ENCODE measurements around the gene ZFHX3. TPM values are rescaled to one million over a fixed set of nuclear protein-coding genes. Genes with fewer than 3 reads are reported as not detected.

Gene ZFHX3
- total and polyA plus RNA-seq, 2 donors (not counting 1 experiment from before 2014, with no cell fraction given), result 0.54 to 6.6 TPM

DNA sequence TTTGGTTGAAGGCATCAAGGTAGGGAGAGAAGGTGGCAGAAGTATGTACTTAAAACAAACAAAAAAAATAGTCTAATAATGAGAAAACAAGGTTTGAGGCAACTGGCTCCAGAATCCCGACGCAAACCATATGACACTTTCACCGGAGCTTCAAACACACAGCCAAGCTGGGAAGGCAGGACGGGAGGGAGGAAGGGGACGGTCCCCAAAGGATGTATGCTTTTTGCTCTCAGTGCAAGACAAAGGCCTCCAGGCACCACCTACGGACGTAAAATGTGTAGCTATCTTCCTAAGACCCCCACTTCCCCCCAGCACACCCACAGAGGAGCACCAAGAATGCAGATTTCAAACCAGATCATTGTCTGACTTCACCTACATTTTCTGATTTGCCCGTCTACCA, 102.3 kb downstream of the ZFHX3 start:
- H3K36me3 ChIP-seq (replicated peaks in 1 of 2; ENCODE audit: control extremely low read depth in 1 of 2, control insufficient read depth in 1 of 2, extremely low read depth in 1 of 2, insufficient read depth in 2 of 2, low read length in 1 of 2), result peaks cover 0 to 1% of the 10 kb centered on the region in 2 experiments
- no peaks in the 10 kb centered on the region for H3K4me1 Mint-ChIP-seq
- no peak overlapping the region for H3K4me3 Mint-ChIP-seq
- no peak overlapping the region for H3K4me3 ChIP-seq (ENCODE audit: control extremely low read depth in 1 of 5, extremely low read depth in 1 of 5, insufficient read depth in 1 of 5, low read depth in 2 of 5, low read length in 4 of 5)
- no peaks in the 10 kb centered on the region for H3K27me3 Mint-ChIP-seq
- no peak overlapping the region for H3K27ac Mint-ChIP-seq
- no peaks in the 10 kb centered on the region for H4K20me1 ChIP-seq (ENCODE audit: control insufficient read depth, insufficient read depth, low read length, poor library complexity, severe bottlenecking)
- H3K9me3 Mint-ChIP-seq (ENCODE audit: insufficient read depth), result no peaks in the 10 kb centered on the region
- no peaks in the 10 kb centered on the region for H3K4me1 ChIP-seq (ENCODE audit: control insufficient read depth in 2 of 2, insufficient read depth in 2 of 2, low read length in 2 of 2)
- CTCF ChIA-PET, result interaction anchor here (1.4 kb wide), 1 partner anchor 13 kb away, joined by 3 read pairs; no protein-coding TSS in a partner anchor
- H3K9me3 ChIP-seq (ENCODE audit: control extremely low read depth in 1 of 3, control insufficient read depth in 2 of 3, insufficient read depth in 1 of 3, low read length in 2 of 3), result peaks cover 0 to 5% (median 0%) of the 10 kb centered on the region in 3 donors
- H3K27ac ChIP-seq (ENCODE audit: low read length in 2 of 2), result no peak overlapping the region
- H3K4me2 ChIP-seq (replicated peaks; ENCODE audit: low read depth, low read length, poor library complexity, severe bottlenecking), result no peak overlapping the region
- intact Hi-C loops (cut with micrococcal nuclease), result no loop called here
- ATAC-seq (ENCODE audit: low read depth) (no peak), DNase-seq (no peak)
- H3K79me2 ChIP-seq (ENCODE audit: control insufficient read depth, insufficient read depth, low read length), result no peaks in the 10 kb centered on the region
- no peak overlapping the region for H2AFZ ChIP-seq (ENCODE audit: insufficient read depth, low read depth, low read length, poor library complexity, severe bottlenecking)
- POLR2A ChIA-PET, result no interaction called here
- no peaks in the 10 kb centered on the region for H3K27me3 ChIP-seq (replicated peaks in 1 of 4; ENCODE audit: control extremely low read depth in 1 of 4, control insufficient read depth in 3 of 4, insufficient read depth in 4 of 4, low read length in 3 of 4)
- 98% methylated on average over 6 of the region's 8 CpGs for WGBS (ENCODE audit: insufficient coverage)
- TF ChIP-seq, protein P1, sequence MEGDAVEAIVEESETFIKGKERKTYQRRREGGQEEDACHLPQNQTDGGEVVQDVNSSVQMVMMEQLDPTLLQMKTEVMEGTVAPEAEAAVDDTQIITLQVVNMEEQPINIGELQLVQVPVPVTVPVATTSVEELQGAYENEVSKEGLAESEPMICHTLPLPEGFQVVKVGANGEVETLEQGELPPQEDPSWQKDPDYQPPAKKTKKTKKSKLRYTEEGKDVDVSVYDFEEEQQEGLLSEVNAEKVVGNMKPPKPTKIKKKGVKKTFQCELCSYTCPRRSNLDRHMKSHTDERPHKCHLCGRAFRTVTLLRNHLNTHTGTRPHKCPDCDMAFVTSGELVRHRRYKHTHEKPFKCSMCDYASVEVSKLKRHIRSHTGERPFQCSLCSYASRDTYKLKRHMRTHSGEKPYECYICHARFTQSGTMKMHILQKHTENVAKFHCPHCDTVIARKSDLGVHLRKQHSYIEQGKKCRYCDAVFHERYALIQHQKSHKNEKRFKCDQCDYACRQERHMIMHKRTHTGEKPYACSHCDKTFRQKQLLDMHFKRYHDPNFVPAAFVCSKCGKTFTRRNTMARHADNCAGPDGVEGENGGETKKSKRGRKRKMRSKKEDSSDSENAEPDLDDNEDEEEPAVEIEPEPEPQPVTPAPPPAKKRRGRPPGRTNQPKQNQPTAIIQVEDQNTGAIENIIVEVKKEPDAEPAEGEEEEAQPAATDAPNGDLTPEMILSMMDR (IDR thresholded peaks at IDR 0.05), result no peak
- no peak for TF ChIP-seq EZH2 (IDR thresholded peaks at IDR 0.05; ENCODE audit: borderline replicate concordance, insufficient read depth, low read depth, low read length, poor library complexity, severe bottlenecking)
- no peak overlapping the region for H3K9ac ChIP-seq (ENCODE audit: low read length)

DNA sequence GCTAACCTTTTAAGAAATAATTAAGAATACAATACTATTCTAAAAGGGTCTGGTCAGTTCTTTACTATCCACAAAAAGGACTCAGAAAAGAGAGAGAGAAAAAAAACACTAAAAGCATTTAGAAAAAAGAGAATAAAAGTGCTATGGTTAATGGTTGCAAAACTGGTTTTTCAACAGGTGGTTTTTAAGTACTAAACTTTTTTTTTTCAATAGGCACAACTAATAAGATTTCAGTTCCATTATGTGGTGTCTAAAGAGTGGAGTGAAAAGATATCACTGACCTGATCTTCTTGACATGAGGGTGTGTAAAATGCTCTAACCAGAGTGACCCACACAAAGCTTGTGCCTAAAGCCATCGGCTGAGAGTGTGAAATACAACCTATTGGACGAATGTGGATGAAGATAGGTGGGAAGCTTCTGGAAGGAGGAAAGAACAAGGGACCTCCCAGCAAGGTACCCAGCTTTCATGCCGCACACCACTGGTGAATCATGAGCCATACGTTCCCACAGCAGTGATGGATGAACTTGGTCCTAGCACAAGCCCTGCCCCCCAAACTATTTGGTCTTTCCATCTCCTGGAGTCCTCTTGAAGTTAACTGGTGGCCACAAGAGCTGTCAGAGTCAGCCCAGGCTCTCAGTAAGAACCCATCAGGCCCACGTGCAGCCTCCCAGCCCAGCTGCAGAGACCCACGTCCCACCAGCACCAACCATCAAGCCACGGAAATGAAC, 103.0 kb downstream of the ZFHX3 start:
- TF ChIP-seq, protein P1 (IDR thresholded peaks at IDR 0.05), result no peak
- no peak for TF ChIP-seq EZH2 (IDR thresholded peaks at IDR 0.05; ENCODE audit: borderline replicate concordance, insufficient read depth, low read depth, low read length, poor library complexity, severe bottlenecking)
- H3K27me3 Mint-ChIP-seq, result no peaks in the 10 kb centered on the region

More for the DNA sequence above, 103.0 kb downstream of the ZFHX3 start:
- no peak overlapping the region for H3K4me3 ChIP-seq (ENCODE audit: control extremely low read depth in 1 of 5, extremely low read depth in 1 of 5, insufficient read depth in 1 of 5, low read depth in 2 of 5, low read length in 4 of 5)
- no peak overlapping the region for H2AFZ ChIP-seq (ENCODE audit: insufficient read depth, low read depth, low read length, poor library complexity, severe bottlenecking)
- H3K4me3 Mint-ChIP-seq, result no peak overlapping the region
- no peak overlapping the region for H3K27ac Mint-ChIP-seq
- POLR2A ChIA-PET, result no interaction called here
- H3K4me2 ChIP-seq (replicated peaks; ENCODE audit: low read depth, low read length, poor library complexity, severe bottlenecking), result no peak overlapping the region
- H3K27me3 ChIP-seq (replicated peaks in 1 of 4; ENCODE audit: control extremely low read depth in 1 of 4, control insufficient read depth in 3 of 4, insufficient read depth in 4 of 4, low read length in 3 of 4), result no peaks in the 10 kb centered on the region
- no peaks in the 10 kb centered on the region for H3K36me3 ChIP-seq (replicated peaks in 1 of 2; ENCODE audit: control extremely low read depth in 1 of 2, control insufficient read depth in 1 of 2, extremely low read depth in 1 of 2, insufficient read depth in 2 of 2, low read length in 1 of 2)
- no peak overlapping the region for H3K9ac ChIP-seq (ENCODE audit: low read length)
- 86% methylated on average over 7 of the region's 7 CpGs for WGBS (ENCODE audit: insufficient coverage)
- intact Hi-C loops (cut with micrococcal nuclease), result no loop called here
- DNase-seq, result no peak
- H4K20me1 ChIP-seq (ENCODE audit: control insufficient read depth, insufficient read depth, low read length, poor library complexity, severe bottlenecking), result no peaks in the 10 kb centered on the region
- no peak for ATAC-seq (ENCODE audit: low read depth)
- H3K4me1 Mint-ChIP-seq, result no peaks in the 10 kb centered on the region
- no peaks in the 10 kb centered on the region for H3K9me3 ChIP-seq (ENCODE audit: control extremely low read depth in 1 of 3, control insufficient read depth in 2 of 3, insufficient read depth in 1 of 3, low read length in 2 of 3)
- CTCF ChIA-PET, result no interaction called here
- H3K9me3 Mint-ChIP-seq (ENCODE audit: insufficient read depth), result no peaks in the 10 kb centered on the region
- no peak overlapping the region for H3K27ac ChIP-seq (ENCODE audit: low read length in 2 of 2)
- no peaks in the 10 kb centered on the region for H3K4me1 ChIP-seq (ENCODE audit: control insufficient read depth in 2 of 2, insufficient read depth in 2 of 2, low read length in 2 of 2)
- no peaks in the 10 kb centered on the region for H3K79me2 ChIP-seq (ENCODE audit: control insufficient read depth, insufficient read depth, low read length)

Measured in B cell (primary cell).